ENCODE data around the gene SFTPA2.
"Not testable (repeated sequence)": the region's sequence is repeated elsewhere in the genome, so short reads cannot be mapped to it uniquely, and the experiment has no call there.

Gene SFTPA2

DNA sequence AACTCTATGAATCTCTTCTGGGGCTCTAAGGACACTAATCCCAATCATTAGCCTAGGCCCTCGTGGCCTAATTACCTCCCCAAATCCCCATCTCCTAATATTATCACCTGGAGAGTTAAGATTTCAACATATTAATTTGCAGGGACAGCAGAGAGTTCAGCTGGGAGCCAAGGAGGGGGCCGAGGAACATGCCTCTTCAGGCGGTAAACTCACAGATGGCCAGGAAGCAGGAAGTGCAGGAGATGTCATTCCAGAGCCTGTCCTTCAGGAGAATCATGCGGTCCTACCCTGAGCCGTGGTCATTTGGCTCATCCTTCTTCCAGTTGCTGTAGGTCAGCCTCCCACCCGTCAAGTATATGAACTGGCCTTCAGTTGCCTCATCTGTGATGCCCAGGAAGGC, 21.9 kb upstream of the SFTPA2 start:
- no peak overlapping the region for H3K27ac Mint-ChIP-seq
- no peak overlapping the region for H3K4me3 Mint-ChIP-seq
- H3K36me3 Mint-ChIP-seq, result no peaks in the 10 kb centered on the region
- no peak for DNase-seq (ENCODE audit: low spot score in 2 of 2)
- ATAC-seq, result peak; percentile 8
- no peaks in the 10 kb centered on the region for H3K4me1 Mint-ChIP-seq
- H3K9me3 Mint-ChIP-seq, result no peaks in the 10 kb centered on the region

DNA sequence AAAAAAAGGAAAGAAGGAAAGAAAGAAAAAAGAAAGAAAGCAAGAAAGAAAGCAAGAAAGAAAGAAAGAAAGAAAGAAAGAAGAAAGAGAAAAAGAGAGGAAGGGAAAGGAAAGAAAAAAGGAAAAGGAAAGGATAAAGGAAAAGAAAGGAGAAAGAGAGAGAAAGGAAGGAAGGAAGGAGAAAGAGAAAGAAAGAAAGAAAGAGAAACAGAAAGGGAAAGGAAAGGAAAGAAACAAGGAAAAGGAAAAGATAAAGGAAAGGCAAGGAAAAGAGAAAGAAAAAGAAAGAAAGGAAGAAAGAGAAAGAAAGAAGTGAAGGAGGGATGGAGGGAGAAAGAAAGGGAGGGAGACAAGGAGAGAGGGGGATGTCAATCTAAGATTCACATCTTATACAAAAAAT, 20.8 kb upstream of the SFTPA2 start:
- ATAC-seq (no peak), DNase-seq (ENCODE audit: low spot score in 2 of 2) (no peak)
- H3K4me3 Mint-ChIP-seq, result no peak overlapping the region
- no peaks in the 10 kb centered on the region for H3K9me3 Mint-ChIP-seq
- no peaks in the 10 kb centered on the region for H3K36me3 Mint-ChIP-seq
- no peaks in the 10 kb centered on the region for H3K4me1 Mint-ChIP-seq
- no peak overlapping the region for H3K27ac Mint-ChIP-seq

DNA sequence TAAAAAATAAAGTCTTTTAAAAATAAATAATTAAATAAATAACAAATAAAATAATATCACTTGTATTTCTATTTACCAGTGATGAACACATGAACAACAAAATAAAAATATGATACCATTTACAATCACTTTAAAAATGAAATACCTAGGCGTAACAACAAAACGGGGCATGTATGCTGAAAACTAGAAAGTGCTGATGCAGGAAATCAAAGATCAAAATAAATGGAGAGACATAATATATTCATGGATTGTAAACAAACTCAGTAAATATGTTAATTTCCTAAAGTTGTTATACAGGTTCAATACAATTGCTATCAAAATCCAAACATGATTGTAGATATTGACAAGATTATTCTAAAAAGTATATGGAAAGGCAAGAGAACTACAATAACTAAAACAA, 19.2 kb upstream of the SFTPA2 start:
- no peaks in the 10 kb centered on the region for H3K9me3 Mint-ChIP-seq
- no peak overlapping the region for H3K27ac Mint-ChIP-seq
- H3K4me1 Mint-ChIP-seq, result no peaks in the 10 kb centered on the region
- ATAC-seq, result no peak
- no peak overlapping the region for H3K4me3 Mint-ChIP-seq
- H3K36me3 Mint-ChIP-seq, result no peaks in the 10 kb centered on the region
- no peak for DNase-seq (ENCODE audit: low spot score in 2 of 2)

DNA sequence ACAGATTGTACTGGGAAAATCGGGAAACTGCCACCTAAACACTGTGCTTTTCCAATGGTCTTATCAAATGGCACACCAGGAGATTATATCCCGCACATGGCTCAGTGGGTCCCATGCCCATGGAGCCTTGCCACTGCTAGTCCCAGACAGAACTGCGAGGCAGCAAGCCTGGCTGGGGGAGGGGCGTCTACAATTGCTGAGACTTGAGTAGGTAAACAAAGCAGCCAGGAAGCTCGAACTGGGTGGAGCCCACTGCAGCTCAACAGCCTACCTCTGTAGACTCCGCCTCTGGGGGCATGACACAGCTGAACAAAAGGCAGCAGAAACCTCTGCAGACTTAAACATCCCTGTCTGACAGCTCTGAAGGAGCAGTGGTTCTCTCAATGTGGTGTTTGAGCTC, 10.4 kb upstream of the SFTPA2 start:
- ATAC-seq, H3K36me3 Mint-ChIP-seq: not testable (repeated sequence)

DNA sequence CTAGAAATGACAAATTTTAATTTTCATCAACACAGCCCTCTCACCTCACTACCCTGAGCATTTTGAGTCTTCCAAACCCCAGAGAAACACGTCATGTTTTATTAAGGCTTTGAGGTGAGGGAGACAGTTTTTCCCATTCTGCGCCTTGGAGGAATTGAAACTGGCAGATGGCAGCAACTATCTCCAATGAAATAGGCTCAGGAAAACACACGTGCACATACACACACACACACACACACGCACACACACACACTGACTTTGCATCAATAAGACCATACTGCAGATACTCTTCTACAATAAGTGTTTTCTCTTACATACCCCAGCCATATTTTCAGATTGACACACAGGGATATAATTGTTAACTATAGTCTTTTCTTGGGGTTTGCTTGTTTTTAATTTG, 3.2 kb upstream of the SFTPA2 start:
- Mint-ChIP-seq H3K4me1 (peaks cover 10% of the 10 kb centered on the region), H3K36me3 (no peaks in the 10 kb centered on the region), H3K9me3 (no peaks in the 10 kb centered on the region), H3K4me3 (no peak overlapping the region), H3K27ac (no peak overlapping the region)
- DNase-seq (ENCODE audit: low spot score in 2 of 2), result no peak
- ATAC-seq, result no peak

More for the DNA sequence above, 10.4 kb upstream of the SFTPA2 start:
- H3K27ac Mint-ChIP-seq; H3K9me3 Mint-ChIP-seq; H3K4me3 Mint-ChIP-seq; H3K4me1 Mint-ChIP-seq; DNase-seq (ENCODE audit: low spot score in 2 of 2): not testable (repeated sequence)

DNA sequence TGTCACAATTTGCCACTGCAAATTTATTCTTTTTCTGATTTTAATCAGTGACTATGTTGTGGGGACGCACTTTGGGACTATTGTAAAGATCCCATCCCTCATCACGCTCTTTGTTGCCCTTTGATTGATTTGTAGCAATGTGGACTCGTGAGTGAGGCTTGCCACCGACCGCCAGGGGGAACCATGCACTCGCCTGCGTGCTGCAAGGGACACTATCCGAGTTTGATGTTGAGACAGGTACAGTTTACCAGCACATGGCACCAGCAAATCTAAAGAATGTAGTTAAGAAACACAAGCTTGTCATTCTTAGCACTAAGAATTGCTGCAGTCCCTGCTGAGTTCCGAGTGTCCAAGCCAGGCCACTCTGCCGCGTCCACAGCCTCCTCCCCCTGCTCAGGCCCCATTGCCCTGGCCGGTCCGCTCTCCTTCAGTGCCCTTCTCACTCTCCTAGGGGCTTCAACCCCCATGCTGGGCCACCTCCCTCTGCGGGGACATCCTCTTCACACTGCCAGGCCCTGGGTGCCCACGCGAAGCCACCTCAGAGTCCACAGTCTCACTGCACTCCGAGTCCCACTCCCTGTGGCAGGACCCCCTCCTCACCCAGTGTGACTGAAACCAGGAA, 2.0 kb upstream of the SFTPA2 start:
- Mint-ChIP-seq H3K4me3 (no peak overlapping the region), H3K9me3 (no peaks in the 10 kb centered on the region), H3K4me1 (peaks cover 10% of the 10 kb centered on the region), H3K36me3 (no peaks in the 10 kb centered on the region), H3K27ac (peak overlapping the region; percentile 43)
- DNase-seq (ENCODE audit: low spot score in 2 of 2) (peak; percentile 30 to 81), ATAC-seq (peak; percentile 73)

DNA sequence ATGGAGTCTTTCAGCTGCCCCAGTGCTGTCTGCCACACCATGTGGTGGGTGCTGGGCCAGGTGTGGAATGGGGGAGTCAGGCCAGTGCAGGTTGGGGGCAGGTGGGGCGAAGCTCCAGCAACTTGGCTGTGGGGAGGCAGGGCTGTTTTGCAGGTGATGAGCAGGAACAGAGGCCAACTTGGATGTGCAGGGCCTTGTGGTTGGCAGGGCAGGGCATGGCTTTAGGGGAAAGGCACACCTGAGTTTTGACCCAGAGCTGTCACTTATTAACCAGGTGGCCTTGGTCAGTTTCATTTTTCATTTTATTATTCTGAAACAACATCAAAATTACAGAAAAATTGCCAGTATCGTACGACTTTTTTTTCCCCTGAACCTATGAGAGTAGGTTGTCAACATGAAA, 1.1 kb upstream of the SFTPA2 start:
- H3K36me3 Mint-ChIP-seq, result no peaks in the 10 kb centered on the region
- H3K9me3 Mint-ChIP-seq, result no peaks in the 10 kb centered on the region
- H3K27ac Mint-ChIP-seq, result no peak overlapping the region
- peaks cover 10% of the 10 kb centered on the region for H3K4me1 Mint-ChIP-seq
- ATAC-seq, result no peak
- no peak for DNase-seq (ENCODE audit: low spot score in 2 of 2)
- no peak overlapping the region for H3K4me3 Mint-ChIP-seq

DNA sequence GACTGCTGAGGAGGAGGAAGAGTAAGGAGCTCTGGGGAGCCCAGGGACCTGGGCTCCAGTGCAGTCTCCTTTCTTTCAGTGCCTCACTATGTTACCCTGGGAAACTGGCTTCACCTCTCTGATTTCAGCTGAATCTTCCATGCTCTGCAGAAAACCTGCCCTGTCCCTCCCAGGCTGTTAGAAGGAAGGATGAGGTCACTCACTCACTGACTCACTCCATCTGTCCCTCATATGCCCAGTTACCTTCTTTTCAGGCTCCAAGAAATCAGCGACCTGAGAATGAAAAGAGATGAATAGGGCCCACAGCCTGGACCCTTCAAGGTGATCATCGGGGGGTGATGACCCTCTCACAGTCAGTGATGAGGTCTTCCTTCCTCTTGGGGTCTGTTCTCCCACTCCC, 481 bp downstream of the SFTPA2 start:
- H3K36me3 Mint-ChIP-seq, result no peaks in the 10 kb centered on the region

DNA sequence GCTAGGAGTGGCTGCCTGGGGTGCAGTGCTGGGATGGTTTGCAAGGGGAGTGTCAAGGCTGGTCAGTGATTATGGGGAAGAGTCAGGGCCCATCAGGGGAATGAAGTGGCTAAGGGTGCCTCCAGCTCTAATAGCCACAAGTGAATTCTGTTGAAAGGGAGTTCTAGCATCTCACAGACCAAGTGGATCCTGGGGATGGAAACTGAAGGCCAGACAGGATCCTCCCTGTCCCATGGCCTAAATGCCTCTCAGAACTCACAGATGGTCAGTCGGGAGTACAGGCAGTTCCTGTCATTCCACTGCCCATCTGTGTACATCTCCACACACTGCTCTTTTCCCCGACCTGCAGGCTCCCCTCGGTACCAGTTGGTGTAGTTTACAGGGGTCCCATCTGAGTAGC, 3.2 kb downstream of the SFTPA2 start:
- not testable (repeated sequence) for H3K4me3 Mint-ChIP-seq; H3K9me3 Mint-ChIP-seq; H3K36me3 Mint-ChIP-seq; DNase-seq (ENCODE audit: low spot score in 2 of 2); H3K27ac Mint-ChIP-seq; H3K4me1 Mint-ChIP-seq
- peak; percentile 11 for ATAC-seq

More for the DNA sequence above, 481 bp downstream of the SFTPA2 start:
- Mint-ChIP-seq H3K4me1 (peaks cover 10% of the 10 kb centered on the region), H3K27ac (no peak overlapping the region), H3K9me3 (no peaks in the 10 kb centered on the region), H3K4me3 (no peak overlapping the region)
- no peak for ATAC-seq
- DNase-seq (ENCODE audit: low spot score in 2 of 2), result no peak

DNA sequence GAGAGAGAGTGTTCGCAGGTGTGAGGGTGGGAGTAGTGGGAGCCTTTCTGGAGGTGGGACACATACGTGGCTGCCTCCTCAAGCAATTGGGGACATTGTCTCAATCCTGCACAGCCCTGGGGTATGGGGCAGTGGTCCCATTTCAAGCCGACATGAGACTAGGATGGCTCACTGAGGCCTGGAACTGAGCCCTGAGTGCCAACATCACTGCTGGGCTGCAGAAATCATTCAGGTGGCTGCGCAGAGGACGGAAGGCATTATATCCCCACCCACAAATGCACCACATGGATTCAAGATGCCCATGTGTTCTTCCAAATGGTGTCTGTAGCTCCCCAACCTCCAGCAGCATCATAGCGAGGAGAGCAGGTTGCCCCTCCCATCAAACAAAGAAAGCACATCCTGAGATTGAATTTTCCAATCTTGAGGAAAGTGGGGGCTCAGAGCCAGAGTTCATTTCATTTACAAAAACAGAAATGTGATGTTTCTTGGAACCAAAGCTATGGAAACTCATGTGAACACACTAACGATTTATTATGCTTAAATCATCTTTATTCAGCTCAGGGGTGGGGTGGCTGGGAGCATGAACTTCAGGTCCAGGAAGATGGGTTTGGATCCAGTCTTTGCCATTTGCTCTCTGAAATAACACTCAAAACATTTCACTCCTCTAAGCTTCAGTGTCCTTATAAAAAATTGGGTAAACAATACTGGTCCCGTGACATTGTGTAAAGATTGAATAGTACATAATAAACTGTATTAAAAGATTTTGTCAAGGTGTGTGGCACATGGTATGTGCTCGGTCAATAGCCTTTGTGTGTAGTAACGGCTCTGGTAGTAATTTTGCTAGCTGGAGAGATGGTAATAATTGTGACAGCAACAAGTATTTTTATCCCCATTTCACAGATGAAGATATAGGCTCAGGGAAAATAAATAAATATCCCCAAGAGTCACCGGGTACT, 4.6 kb downstream of the SFTPA2 start:
- no peak overlapping the region for H3K4me3 Mint-ChIP-seq
- H3K36me3 Mint-ChIP-seq, result no peaks in the 10 kb centered on the region
- H3K27ac Mint-ChIP-seq, result no peak overlapping the region
- no peaks in the 10 kb centered on the region for H3K9me3 Mint-ChIP-seq
- H3K4me1 Mint-ChIP-seq, result no peaks in the 10 kb centered on the region
- DNase-seq (ENCODE audit: low spot score in 2 of 2), result no peak
- no peak for ATAC-seq

DNA sequence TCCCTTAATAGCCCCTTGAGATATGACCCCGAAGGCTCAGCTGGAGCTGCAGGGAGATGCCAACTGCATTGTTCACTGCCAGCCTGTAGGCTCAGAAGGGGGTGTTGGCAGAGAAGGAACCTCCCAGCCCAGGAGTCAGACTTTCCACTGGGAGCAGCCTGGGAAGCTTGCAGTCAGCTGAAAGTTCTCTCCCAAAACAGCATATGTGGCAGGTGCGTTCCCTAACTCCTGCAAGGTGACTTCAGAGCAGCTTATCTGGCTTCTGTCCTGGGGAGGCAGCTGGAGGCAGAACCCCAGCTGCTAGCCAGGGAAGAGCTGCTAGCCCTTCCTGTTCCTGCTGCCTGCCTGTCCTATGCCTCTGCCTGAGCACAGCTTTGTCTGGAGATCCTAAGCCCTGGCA, 8.1 kb downstream of the SFTPA2 start:
- Mint-ChIP-seq H3K36me3 (no peaks in the 10 kb centered on the region), H3K27ac (no peak overlapping the region), H3K4me3 (no peak overlapping the region), H3K9me3 (no peaks in the 10 kb centered on the region), H3K4me1 (peaks cover 14% of the 10 kb centered on the region)
- ATAC-seq (no peak), DNase-seq (ENCODE audit: low spot score in 2 of 2) (no peak)

DNA sequence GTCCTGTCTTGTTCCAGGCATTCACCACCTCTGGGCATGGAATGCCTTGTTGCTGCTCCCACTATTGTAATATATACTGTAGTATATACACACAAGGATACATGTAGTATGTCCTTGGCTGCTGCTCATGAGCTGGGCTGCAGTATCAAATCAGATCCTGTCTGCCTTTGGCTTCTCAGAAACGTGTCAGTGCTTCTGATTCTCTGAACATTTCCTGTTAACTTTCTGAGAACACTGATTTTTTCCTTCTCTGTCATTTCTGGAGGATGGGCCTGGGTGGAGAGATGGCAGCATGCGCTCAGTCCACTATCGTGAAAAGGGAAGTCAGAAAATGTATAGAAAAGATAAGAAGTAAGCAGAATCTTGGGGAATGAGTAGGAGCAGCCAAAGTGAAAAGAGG, 12.2 kb downstream of the SFTPA2 start:
- H3K36me3 Mint-ChIP-seq, result no peaks in the 10 kb centered on the region
- H3K27ac Mint-ChIP-seq, result peak overlapping the region; percentile 15
- peaks cover 15% of the 10 kb centered on the region for H3K4me1 Mint-ChIP-seq
- DNase-seq (ENCODE audit: low spot score in 2 of 2) (no peak), ATAC-seq (peak; percentile 62)
- H3K9me3 Mint-ChIP-seq, result no peaks in the 10 kb centered on the region
- H3K4me3 Mint-ChIP-seq, result peak overlapping the region; percentile 16

DNA sequence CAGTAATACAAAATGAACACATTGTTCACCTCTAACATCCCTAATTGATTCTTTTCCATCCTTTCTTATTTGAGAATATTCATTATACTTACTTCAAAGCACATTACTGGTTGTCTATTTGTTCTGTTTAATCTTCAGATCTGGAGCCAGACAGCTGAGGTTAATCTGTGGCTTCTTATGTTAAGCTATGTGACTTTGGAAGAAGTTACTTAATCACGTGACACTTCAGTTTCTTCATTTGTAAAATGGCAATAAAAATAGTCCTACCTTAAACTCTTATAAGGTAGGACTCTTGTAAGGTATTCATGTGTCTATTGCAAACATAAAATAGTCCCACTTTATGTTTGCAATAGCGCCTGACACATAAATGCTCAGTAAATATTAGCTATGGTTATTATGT, 13.1 kb downstream of the SFTPA2 start:
- not testable (repeated sequence) for DNase-seq (ENCODE audit: low spot score in 2 of 2); H3K36me3 Mint-ChIP-seq; H3K9me3 Mint-ChIP-seq; H3K27ac Mint-ChIP-seq; H3K4me3 Mint-ChIP-seq; ATAC-seq
- peaks cover 15% of the 10 kb centered on the region for H3K4me1 Mint-ChIP-seq

DNA sequence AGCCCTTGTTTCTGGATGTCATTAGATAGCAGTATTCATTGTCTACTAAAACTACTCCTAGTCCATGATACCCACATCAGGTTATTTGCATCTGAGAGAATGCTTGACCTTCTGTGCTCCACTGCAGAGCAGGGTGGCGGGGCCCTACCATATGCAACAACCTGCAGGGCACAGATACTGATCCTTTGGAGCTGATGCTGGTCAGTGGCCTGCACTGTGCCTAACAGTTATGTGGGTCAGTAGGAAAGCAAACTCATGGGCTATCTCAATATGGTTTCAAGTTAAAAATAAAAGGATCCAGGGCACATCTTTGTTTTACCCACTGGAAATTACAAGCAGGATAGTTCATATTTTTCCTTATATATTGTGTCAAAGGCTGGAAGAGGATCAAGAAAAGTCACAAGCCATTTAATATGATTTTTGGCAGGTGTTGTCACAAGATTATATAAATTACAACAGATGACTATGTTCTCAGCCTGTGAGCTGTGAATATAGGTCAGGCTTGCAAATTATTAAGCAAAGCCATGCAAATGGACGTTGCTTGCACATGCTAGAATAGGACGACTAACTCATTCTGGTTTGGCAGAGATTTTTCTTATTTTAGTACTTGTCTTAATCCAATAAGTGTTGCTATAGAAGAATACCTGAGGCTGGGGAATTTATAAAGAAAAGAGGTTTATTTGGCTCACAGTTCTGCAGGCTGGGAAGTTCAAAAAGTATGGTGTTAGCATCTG, 15.1 kb downstream of the SFTPA2 start:
- peaks cover 15% of the 10 kb centered on the region for H3K4me1 Mint-ChIP-seq
- H3K27ac Mint-ChIP-seq; H3K9me3 Mint-ChIP-seq; DNase-seq (ENCODE audit: low spot score in 2 of 2); ATAC-seq; H3K4me3 Mint-ChIP-seq; H3K36me3 Mint-ChIP-seq: not testable (repeated sequence)

DNA sequence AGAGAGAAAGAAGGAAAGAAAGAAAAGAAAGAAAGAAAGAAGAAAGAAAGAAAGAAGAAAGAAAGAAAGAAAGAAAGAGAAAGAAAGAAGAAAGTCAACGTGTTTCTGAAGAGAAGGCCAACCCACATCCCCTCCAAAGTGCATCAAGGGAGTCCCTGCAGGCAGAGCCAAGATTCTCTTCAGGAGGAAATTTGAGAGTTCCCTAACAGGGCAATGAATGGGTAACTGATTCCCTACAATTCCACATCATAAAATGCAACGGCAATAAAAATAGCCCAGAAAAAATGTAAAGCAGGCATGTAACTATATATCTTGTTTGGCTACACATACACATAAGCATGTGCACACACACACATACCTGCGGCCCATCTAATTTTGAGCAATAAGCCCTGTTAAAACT, 15.8 kb downstream of the SFTPA2 start:
- not testable (repeated sequence) for H3K4me3 Mint-ChIP-seq; H3K36me3 Mint-ChIP-seq; H3K27ac Mint-ChIP-seq; H3K9me3 Mint-ChIP-seq; DNase-seq (ENCODE audit: low spot score in 2 of 2); ATAC-seq
- peaks cover 15% of the 10 kb centered on the region for H3K4me1 Mint-ChIP-seq

All from stimulated activated effector memory CD8-positive, alpha-beta T cell treated with anti-CD3 and anti-CD28 coated beads, Interleukin-12 subunit alpha, Interleukin-12 subunit beta, amount 100 ng/mL, for 72 hours (primary cell).